GM21423 (cell line): ENCODE measurements around the gene FAM43A.

Source experiments
- ATAC-seq: cut with Tn5 transposase; IDR thresholded peaks from one replicate; pipeline ENCODE4 v1.9.1; 2021; ENCODE audit warnings: mild to moderate bottlenecking, moderate library complexity; ENCODE audit not compliant: unreplicated experiment

Gene FAM43A

DNA sequence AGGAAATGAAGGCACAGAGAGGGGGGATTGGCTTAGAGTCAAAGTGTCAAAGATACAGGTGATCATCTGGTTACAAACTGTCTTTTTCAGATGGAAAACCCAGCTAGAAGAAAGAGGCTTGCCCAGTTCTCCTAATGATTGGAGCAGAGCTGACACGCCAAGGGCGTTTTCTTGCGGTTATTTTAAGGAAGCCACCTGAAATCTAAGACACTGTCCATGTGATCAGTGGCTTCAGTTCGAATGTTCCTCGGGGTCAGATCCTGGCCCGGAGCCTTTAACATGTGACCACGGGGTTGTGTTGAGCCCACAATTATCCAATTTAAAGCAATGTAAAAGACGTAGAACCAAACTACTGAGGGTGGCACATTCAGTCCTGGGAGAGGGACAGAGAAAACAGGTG lies 19.5 kb downstream of the FAM43A start:
- no peak for ATAC-seq

DNA sequence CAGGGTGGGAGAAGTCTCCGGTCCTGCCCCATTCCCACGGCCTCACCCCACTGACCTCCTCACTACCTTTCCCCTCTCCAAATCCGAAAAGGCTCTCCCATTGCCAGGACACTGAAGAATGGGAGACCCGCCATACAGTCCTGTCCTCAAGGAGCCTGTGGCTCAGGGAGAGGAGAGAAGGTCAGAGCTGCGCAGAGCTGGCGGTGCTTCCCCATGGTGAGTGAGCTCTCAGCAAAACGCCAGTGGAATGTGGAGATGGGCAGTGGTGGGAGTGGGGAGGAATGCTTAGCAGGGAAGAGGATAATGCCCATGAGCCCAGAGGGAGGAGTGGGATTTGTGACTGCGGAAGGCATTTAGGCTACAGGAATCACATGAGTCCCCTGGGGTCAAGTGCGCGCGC lies 20.1 kb downstream of the FAM43A start:
- no peak for ATAC-seq

DNA sequence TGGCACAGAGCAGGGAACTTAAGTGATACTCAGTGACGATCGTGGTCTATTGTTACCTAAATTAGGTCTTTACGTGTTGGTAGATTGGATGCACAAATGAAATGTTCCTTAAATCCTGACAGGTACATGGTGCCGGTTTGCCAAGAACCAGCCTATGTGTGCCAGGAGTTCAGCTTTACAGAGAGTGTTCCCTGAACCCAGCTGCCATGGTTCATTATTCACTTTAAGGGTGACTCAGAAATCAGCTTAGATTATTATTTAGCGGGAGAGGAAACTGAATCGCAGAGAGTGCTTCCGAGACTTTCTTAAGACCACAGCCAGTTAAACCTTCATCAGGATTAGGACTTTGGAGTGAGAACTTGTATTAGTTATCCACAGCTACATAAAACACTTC lies 21.5 kb downstream of the FAM43A start:
- ATAC-seq: no peak

DNA sequence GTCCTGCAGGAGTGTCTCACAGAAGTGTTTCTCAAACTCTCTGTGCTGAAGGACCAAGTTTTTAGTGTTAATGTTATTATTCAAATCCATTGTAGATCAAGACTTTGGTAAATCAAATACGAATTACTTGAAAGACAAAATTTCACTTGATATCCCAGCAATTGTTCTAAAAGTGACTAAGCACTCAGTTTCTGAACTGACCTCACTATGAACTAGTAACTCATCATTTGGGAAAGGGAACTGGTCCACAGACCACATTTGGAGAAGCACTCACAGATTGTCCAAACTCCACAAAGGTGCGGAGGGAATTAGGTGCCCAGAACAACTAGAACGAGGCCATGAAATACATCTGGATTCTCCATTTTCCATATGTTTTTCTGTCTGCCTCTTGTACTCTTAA lies 25.6 kb downstream of the FAM43A start:
- no peak for ATAC-seq

DNA sequence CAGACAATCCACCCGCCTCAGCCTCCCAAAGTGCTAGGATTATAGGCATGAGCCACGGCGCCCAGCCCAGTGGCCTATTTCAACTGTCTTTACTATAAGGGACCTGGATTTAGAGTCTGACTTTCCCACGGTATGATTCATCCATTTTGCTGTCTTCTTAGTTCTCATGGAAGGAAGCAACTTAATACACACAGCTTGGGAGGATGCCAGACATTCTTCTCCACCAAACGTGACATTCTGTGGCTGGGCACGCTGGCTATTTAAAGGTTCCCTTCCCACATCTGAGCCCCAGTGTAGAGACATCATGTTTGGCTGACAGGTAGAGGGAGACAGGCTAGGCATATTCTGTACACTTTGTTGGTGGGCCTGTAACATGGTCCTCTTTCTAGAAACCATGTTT lies 26.2 kb downstream of the FAM43A start:
- no peak for ATAC-seq

DNA sequence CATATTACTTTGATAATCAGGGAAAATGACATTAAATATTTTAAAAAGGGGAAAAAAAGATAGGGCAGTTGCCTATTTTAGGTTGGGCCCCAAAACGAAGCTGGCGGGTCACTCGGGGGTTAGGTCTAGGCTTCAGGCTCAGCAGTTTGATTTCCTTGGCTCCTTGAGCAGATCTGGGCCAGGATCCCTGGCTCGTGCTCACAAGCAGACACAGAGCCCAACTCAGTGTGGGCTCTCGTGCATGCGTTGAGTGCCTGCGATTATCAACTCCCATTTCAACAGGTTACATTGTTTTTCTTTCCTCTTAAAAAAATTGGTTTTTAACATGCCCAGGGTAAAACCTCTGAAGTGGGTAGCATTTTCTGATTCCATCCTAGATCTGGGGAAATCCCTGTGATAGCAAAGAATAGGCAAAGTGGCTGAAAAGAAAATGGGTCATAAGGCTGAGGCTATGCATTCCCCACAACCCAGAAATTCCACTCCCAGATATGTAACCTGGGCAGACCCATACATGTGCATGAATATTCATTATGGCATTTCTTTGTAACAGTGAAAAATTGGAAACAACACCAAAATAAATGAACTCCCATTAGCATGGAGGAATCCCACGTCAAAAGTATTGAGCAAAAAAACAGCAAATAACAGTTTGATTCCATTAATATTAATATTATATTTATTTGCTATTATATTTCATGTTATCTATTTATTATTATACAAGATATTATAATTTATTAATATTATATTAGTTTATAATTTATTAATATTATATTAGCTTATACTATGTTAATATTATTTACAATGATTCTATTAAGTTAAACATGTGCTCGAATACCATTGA lies 27.8 kb downstream of the FAM43A start:
- no peak for ATAC-seq

DNA sequence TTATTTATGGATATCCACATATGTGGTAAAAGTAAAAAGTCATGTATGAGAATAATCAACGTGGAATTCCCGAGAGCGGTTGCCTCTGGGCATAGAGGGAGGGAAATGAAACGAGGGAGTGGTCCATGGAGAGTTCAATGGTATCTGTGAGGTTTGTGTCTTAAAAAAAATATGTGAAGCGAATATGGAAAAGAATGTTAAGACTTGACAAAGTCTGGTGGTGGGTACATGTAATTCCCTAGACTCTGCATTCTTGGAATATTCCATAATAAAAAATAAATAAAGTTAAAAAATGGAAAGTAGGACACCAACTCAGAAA lies 28.4 kb downstream of the FAM43A start:
- ATAC-seq: no peak

DNA sequence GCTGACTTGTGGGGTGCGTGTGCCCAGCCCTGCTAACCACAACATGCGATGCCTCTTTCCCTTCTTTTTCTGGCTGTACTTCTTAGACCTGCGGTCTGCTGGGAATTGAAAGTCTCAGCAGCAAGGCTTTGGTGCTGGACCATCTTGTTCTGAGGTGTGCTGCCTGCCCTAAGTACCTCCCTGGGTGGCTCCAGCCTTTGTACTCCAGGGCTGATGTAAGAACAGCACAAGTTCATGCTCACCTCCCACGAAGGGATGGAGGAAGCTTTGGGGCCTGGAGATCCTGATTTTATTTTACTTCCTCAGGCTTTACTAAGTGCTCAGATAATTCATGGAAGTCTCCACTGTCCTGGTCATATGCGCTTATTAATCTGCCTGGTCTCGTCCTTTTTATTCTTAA lies 28.9 kb downstream of the FAM43A start:
- ATAC-seq: no peak

DNA sequence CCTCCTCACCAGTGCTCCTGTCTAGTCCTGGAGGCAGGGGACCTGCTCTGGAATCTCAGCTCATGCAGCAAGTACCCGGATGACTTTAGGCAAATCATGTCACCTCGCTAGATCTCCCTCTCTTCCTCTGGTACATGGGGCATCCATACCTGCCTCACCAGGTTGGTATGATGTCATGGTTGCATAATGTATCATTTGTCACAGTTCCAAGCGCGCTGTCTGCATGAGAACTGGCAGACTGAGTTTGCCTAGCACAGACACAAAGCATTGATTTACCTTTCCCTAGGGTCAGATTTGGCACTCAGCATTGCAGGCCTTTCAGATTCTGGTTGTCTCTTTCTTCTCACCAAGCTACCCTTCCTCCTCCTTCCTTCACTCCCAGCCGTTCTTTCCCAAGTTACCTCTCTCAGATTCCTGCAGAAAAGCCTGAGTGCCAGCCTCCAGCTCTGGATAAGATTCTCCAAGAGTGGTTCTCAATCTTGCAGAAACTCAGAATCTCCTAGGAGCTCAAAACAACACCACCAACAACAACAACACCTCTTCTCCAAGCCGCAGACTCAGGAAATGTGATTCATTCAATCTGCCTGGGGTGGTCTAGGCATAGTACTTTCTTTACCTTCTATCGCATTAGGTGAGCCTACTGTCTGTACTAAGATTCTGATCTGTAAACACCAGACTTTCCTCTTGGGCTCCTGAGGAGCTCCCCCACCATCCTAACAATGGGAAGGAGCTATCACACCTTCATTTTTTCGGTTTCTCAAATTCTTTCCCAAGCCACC lies 29.5 kb downstream of the FAM43A start:
- ATAC-seq: no peak

DNA sequence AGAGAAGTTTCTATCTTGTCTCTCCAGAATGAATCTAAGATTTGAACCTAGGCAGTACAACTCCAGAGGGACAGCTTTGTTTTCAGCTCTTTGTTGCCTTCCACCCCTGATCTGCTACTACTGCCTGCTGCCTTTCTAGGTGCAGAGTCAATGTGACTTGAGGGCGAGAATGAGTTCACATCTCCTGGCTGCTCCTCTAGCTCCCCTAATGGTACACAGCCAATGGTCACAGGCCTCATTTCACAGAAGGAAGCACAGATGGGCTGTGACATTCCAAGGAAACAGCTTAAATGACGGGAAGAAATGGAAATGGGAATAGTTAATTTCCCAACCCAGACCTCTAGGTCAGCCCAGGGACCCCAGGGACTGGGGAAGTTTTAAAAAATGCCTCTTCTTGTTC lies 32.4 kb downstream of the FAM43A start:
- no peak for ATAC-seq

DNA sequence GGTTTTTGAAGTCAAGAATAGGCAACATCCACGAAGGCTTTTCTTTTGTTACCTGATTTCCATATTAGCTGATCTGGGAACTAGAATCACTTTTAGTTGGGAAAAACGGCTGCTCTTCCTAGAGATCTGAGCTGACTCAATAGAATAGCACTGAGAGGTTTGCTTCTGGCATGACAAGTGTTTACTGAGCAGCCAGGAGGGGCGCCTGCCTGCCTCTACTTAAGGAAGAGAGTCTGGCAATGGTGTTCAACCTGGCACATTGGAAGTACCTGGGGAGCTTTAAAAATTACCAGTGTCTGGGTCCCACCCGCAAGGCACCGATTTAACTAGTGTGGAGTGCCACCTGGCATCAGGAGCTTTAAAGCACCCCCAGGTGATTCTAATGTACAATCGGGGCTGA lies 34.4 kb downstream of the FAM43A start:
- no peak for ATAC-seq

DNA sequence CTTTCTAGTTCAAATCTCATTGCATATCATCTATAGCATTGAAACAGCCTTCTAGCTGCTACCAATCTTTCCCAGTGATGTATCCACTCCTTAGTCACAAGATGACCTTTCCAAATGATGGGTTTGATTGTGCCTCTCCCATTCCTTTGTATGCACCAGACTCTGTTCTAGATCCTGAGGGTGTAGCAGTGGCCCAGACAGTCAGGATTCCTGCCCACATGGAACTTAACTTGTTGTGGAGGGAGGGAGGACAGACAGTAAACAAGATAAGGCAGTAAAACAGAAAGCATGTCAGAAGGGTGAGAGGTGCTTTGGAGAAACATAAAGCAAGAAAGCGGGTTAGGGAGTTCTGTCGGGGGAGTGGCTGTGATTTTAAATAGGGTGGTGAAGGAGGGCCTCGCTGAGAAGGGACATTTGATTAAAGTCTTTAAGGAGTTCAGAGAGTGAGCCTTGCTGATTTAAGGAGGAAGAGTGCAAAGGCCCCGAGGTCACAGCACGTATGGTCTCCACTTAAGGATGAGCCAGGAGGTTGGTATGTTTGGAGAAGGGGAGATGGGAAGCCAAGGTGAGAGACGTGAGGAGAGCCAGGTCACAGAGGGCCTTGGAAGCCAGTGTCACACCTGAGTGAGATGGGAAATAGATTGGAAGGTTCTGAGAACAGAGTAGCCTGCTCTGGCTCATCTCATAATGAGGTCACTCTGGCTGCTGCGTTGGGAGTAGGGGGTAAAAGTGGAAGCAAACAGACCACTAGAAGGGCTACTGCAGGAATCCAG lies 38.3 kb downstream of the FAM43A start:
- no peak for ATAC-seq

DNA sequence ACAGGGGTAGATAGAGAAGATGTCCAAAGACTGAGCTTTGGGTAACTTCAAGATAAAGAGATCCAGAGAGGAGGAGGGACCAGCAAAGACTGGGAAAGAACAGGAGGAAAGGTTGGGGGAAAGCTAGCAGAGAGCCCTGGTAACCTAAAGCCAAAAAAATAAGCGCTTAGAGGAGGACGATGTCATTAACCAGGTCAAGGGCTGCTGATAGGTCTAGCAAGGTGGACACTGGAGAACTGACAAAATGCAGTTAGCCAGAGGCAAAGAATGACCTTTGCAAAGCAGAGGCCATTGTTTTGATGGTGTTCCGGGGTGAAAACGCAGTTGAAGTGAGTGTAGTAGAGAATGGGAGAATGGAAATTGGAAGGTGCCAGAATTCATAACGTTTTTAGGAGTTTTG lies 39.7 kb downstream of the FAM43A start:
- ATAC-seq: no peak

DNA sequence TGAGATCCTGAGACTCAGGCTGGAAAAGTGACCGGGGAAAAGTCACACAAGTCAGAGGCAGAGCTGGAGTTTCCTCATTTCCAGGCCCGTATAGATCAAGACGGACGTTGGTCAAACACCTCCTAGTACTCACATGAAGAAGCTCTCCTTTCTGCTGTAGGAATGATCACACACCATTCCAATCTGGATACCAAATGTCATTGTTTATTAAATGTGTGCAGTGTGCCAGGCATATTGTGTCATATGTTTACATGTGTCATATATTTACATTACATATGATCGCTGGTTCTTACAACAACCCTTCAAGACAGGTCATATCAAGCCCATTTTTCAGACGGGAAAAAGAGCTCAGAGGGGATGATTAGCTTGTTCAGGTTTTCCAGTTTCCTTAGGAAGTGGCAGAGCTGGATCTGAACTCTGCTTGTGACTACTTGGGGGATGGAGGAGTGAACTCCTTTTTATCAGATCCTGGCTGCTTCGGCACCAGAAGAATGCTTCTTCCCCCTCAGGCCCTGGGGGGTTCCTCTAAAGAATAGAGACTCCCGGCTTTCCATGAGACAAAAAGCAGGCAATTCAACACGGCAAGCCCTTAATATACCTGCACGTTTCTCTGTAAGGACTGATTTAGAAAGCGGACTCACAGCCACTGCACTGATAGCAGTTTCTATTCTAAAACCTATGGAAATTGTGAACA lies 41.9 kb downstream of the FAM43A start:
- no peak for ATAC-seq

DNA sequence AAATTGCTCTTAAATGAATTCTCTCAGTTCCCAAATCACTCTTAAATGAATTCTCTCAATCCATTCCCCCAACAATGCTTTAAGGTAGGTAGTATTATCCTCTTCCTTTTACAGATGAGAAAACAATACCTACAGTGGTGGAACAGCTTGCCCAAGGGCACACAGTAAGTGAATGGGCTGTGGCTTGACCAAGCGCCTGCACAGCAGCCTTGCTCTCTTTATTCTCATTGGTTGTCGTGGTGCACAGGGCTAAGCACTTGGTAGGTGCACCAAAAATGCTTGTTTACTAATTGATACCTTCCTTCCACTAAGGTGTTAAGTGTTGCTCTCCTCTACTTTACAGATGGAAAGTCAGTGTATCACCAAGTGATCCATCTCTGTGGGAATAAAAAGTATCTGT lies 43.3 kb downstream of the FAM43A start:
- ATAC-seq: no peak

DNA sequence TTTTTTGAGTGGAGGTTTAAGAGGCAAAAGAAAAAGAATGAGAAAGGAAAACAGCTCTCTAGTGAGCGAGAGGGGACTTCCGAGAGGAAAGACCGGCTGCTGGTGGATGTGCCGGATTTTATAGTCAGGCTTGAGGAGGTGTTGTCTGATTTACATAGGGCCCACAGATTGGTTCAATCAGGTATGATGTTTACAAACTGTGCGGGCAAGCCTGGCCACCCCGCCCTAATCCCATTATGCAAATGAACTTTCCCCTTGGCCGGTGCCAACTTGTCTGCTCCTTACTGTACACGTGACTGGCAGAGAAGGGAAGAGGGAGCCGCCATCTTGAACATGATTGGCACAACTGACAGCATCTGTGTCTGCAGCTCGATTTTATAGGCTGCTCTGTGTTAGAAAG lies 44.7 kb downstream of the FAM43A start:
- no peak for ATAC-seq

DNA sequence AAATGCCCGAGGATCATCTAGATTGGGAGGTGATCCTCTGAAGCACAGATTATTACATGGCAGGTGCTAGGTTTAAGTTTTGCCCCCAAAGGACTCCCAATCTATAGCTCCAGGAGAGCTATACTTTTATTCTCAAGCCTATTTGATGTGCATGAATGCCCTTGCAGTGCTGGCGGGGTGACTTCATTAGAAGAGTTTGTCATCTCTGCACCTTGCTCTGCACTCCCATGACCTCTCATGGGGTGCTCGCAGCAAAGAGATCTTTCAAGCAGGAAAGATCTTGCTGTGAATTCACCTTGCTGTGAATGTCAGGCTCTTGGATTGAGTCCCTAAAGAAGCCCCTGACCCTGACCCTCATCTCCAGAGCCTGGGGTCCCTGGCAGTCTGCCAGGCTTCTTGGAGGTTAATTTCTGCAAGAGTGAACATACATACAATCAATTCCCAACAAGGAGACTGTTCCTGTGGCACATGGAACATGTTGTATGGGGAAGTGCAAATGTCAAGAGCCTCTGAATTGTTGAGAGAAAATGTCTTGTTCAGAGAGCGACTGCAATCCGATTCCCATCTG lies 45.9 kb downstream of the FAM43A start:
- no peak for ATAC-seq

DNA sequence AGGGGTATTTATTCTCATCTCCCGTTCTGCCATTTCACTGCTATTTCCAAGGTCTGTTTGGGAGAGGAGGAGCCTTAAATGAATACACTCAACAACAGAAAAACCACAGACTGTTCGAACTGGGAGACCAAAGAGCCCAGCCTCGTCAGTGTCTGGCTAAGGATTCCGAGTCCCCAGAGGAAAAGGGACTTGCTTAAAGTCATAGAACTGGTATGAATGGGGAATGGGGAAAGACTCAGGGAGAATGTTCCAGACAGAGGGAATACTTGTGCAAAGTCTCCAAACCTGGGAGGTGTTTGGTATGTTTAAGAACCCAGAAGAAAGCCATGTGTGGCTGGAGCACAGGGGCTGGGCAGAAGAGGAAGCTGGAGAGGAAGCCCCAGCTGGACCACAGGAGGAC lies 46.9 kb downstream of the FAM43A start:
- no peak for ATAC-seq

DNA sequence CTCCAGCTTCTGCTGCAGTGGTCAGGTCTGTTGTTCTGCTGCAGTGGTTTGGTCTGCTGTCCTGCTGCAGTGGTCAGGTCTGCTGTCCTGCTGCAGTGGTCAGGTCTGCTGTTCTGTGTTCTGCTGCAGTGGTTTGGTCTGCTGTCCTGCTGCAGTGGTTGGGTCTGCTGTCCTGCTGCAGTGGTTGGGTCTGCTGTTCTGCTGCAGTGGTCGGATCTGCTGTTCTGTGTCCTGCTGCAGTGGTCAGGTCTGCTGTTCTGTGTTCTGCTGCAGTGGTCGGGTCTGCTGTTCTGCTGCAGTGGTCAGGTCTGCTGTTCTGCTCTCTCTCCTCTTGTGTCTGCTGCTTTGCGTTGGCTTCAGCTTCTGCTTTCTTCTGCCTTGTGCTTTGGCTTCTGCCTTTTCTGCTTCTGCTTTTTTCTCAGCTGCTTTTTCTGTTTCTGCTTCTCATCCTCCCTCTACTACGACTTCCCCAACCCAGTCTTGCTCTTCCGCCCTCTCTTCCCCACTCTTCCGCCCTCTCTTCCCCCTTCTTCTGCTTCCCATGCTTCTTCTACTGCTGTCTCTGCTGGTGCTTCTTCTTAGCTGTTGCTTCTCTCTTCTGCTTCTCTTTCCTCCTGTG lies 50.7 kb downstream of the FAM43A start:
- ATAC-seq: no peak

DNA sequence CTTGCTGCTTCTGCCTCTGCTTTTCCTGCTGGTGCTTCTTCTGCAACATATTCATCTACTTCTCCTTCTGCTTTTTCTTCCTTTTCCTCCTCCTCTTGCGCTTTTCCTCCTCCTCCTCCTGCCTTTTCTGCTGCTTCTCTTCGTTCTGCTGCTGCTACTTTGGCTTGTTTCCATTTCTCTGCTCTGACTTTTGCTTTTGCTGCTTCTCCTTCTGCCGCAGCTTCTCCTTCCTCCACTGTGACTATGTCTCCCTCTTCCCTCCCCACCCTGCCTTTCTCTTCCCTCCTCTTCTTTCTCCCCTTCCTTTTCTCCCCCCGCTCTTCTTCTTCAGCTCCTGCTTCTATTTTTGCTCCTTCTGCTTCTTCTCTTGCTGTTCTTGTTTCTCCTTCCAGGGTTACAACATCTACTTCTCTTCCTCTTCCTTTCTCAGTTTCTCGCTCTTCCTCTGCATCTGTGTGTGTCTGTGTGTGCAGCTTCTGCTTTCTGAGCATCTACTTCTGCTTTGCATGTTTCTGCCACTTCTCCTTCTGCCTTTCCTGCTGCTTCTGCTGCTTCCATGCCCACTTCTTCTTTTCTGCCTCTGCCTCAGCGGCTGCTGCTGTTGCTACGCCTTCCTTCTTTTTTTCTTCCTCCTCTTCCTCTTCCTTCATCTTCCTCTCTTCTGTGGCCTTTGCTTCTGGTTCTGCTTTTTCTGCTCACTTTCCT lies 51.4 kb downstream of the FAM43A start:
- ATAC-seq: no peak
